Adrenal gland (tissue), 12 donors: ENCODE results near the gene NUP188. TPM values are rescaled to one million over a fixed set of nuclear protein-coding genes. Genes with fewer than 3 reads are reported as not detected.

Source experiments
- DNase-seq, 7 donors: peaks; one replicate each; pipeline ENCODE4 v3.0.0-alpha.2; 2019 to 2020
- H3K27ac ChIP-seq, 5 donors: fragments of 200-600 bp; sonication (generic) in 4 of 5; 1 replicate in 3 of 5; 2 replicates in 2 of 5; pipeline versions ENCODE4 v1.5.1 to v1.8.0; 2016 to 2020; ENCODE audit warnings: mild to moderate bottlenecking in 1 of 5
- H3K27me3 ChIP-seq: fragments of 200-600 bp; 2 replicates; pipeline ENCODE4 v1.8.0; 2021
- H3K36me3 ChIP-seq, 2 donors: fragments of 200-600 bp; replicated peaks in 1 of 2; 1 replicate in 1 of 2; 2 replicates in 1 of 2; pipeline versions ENCODE4 v1.5.1 to v1.8.0; 2018 to 2022
- H3K4me1 ChIP-seq, 2 donors: fragments of 200-600 bp; replicated peaks in 1 of 2; 1 replicate in 1 of 2; 2 replicates in 1 of 2; pipeline versions ENCODE4 v1.5.1 to v1.8.0; 2018 to 2021
- H3K4me3 ChIP-seq, 4 donors: fragments of 200-600 bp; sonication (generic) in 3 of 4; one replicate each; pipeline ENCODE4 v1.5.1; 2016 to 2018
- H3K9me3 ChIP-seq, 3 donors: fragments of 200-600 bp; sonication (generic) in 1 of 3; replicated peaks in 1 of 3; 1 replicate in 2 of 3; 2 replicates in 1 of 3; pipeline versions ENCODE4 v1.5.1 to v1.8.0; 2016 to 2021
- POLR2A ChIP-seq, 2 donors: fragments of 450-650 bp; IDR thresholded peaks; one replicate each; pipeline ENCODE4 v1.6.1; 2017; ENCODE audit warnings: antibody characterized with exemption in 2 of 2, mild to moderate bottlenecking in 2 of 2, moderate library complexity in 1 of 2
- WGBS, 4 donors: extraction: QIAGEN DNeasy Blood & Tissue Kit in 2 of 4; methylation state at CpG; one replicate each; pipeline versions ENCODE4 v1.1.5 to v1.1.7; 2013 to 2017; 5-methylcytosine and 5-hydroxymethylcytosine counted together
- intact Hi-C, 2 donors: fragments of 100-400 bp; cut with DNase I; formaldehyde crosslinking; loops; one replicate each; pipeline versions ENCODE4 v1.14.1 to v1.15.0; 2022 to 2023
- polyA plus RNA-seq, 3 donors: library from polyadenylated mRNA; stranded (reverse); fragments of 200-250 nt in 2 of 3; fragments of 350-450 nt in 1 of 3; fragmentation: Illumina TruSeq in 1 of 3; extraction: RNeasy Lipid Tissue Mini Kit (QIAGEN cat#74804) in 1 of 3; gene quantifications; one replicate each; pipeline ENCODE4 v1.2.3, GENCODE V29; 2013 to 2014
- total RNA-seq, 9 donors: library from RNA; depleted of rRNA in 4 of 9; stranded (reverse); fragments of >200 nt in 4 of 9; fragments of 120-200 nt in 1 of 9; fragmentation: NEBNext Ultra II Directional in 1 of 9; extraction: Animal tissue kit (Norgen Biotek cat#: 25700) in 1 of 9; gene quantifications; one replicate each; pipeline versions ENCODE4 v1.1.0 to v1.2.4, GENCODE V29; 2013 to 2023
- TF ChIP-seq, protein P1 (sequence below), 6 experiments: fragments of 450-650 bp in 4 of 6; fragments of 200-600 bp in 2 of 6; sonication (generic) in 1 of 6; IDR thresholded peaks; 1 replicate in 5 of 6; 2 replicates in 1 of 6; pipeline versions ENCODE4 v1.5.1 to v1.8.0; 2016 to 2021; ENCODE audit warnings: antibody characterized with exemption in 6 of 6, mild to moderate bottlenecking in 2 of 6, moderate library complexity in 1 of 6
- donor health status: healthy with polysubstance abuse.
- donor health status: Bipolar disorder and iron deficiency.
- donor health status: DM: yes; HTN: yes; CAD: no.
- donor health status: DM: no; HTN: no; CAD: no.
- donor health status: DM: no; HTN: no; CAD: no.
- donor health status: DM: yes; HTN: yes; CAD: no.

The NUP188 gene
- total and polyA plus RNA-seq, 12 donors = 20.2 to 122 (median 31.8) TPM

- no peak for DNase-seq
- Histone ChIP-seq H3K27me3 (no peaks in the 10 kb centered on the region), H3K27ac (no peak overlapping the region), H3K4me1 (peaks cover 6 to 20% of the 10 kb centered on the region in 2 donors), H3K4me3 (no peak overlapping the region), H3K36me3 (peaks cover 0 to 31% of the 10 kb centered on the region in 2 donors), H3K9me3 (no peaks in the 10 kb centered on the region)
- TF ChIP-seq, protein P1, sequence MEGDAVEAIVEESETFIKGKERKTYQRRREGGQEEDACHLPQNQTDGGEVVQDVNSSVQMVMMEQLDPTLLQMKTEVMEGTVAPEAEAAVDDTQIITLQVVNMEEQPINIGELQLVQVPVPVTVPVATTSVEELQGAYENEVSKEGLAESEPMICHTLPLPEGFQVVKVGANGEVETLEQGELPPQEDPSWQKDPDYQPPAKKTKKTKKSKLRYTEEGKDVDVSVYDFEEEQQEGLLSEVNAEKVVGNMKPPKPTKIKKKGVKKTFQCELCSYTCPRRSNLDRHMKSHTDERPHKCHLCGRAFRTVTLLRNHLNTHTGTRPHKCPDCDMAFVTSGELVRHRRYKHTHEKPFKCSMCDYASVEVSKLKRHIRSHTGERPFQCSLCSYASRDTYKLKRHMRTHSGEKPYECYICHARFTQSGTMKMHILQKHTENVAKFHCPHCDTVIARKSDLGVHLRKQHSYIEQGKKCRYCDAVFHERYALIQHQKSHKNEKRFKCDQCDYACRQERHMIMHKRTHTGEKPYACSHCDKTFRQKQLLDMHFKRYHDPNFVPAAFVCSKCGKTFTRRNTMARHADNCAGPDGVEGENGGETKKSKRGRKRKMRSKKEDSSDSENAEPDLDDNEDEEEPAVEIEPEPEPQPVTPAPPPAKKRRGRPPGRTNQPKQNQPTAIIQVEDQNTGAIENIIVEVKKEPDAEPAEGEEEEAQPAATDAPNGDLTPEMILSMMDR (IDR thresholded peaks at IDR 0.05) = no peak
- TF ChIP-seq POLR2A (IDR thresholded peaks at IDR 0.05) = no peak
- 92 to 99% (median 98%) methylated on average over 7 to 24 of the region's 24 CpGs for WGBS, 4 donors
- intact Hi-C loops = no loop called here
Measured at GRCh38 chr9:128908372-128908771, 39.1 kb upstream of the NUP188 start.

DNA sequence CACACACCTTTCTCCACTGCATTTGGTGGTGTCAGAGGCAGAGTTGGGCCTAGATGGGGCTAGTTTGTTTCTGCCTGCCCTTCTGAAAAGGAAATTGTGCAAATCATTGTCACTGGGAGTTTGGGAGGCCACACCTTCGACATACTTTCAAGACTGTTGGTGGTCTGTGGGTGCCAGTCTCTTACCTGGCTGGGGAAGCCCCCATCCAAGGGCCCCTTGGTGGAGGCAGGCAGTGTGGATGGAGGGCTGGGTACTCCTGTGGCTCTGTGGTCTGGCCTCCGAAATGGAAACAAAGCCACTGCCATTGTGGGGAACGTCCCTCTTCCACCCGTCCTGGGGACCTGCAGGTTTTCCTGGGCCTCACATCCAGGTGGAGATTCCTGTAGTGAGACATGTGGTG, 37.6 kb upstream of the NUP188 start:
- peaks cover 8 to 25% of the 10 kb centered on the region in 2 donors for H3K4me1 ChIP-seq

DNA sequence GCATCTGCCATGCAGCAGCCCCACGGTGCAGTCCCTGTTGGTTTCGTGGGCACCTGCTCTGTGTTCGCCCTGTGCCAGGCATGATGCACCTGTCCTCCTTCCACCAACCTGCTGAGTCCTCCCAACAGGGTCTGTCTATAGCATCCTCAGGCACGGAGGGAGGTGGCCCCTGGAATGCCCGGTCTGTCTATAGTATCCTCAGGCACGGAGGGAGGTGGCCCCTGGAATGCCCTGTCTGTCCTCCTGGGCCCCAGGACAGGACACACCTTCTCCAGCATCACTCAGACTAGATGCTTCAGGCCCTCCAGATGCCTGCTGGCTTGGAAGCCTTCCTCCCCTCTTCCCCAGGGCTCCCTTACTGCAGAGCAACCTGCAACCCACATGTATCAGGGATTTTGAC, 36.6 kb upstream of the NUP188 start:
- peaks cover 0 to 31% of the 10 kb centered on the region in 2 donors for H3K36me3 ChIP-seq
- H3K9me3 ChIP-seq = no peaks in the 10 kb centered on the region
- no peak for TF ChIP-seq POLR2A (IDR thresholded peaks at IDR 0.05)
- TF ChIP-seq, protein P1 (IDR thresholded peaks at IDR 0.05) = no peak
- intact Hi-C loops = no loop called here
- no peak overlapping the region for H3K4me3 ChIP-seq
- H3K4me1 ChIP-seq = peaks cover 12 to 29% of the 10 kb centered on the region in 2 donors
- H3K27ac ChIP-seq = peak overlapping the region in 2 of 5 donors; percentile 0 to 55
- no peaks in the 10 kb centered on the region for H3K27me3 ChIP-seq
- WGBS, 4 donors = 91 to 100% (median 93%) methylated on average over 4 to 6 of the region's 6 CpGs
- no peak for DNase-seq

More for the DNA sequence above, 37.6 kb upstream of the NUP188 start:
- Histone ChIP-seq H3K36me3 (peaks cover 0 to 31% of the 10 kb centered on the region in 2 donors), H3K27ac (no peak overlapping the region), H3K4me3 (no peak overlapping the region), H3K9me3 (no peaks in the 10 kb centered on the region), H3K27me3 (no peaks in the 10 kb centered on the region)
- WGBS, 4 donors = 87 to 93% (median 89%) methylated on average over 2 to 4 of the region's 4 CpGs
- DNase-seq = no peak
- intact Hi-C loops = no loop called here
- no peak for TF ChIP-seq POLR2A (IDR thresholded peaks at IDR 0.05)
- TF ChIP-seq, protein P1 (IDR thresholded peaks at IDR 0.05) = no peak

DNA sequence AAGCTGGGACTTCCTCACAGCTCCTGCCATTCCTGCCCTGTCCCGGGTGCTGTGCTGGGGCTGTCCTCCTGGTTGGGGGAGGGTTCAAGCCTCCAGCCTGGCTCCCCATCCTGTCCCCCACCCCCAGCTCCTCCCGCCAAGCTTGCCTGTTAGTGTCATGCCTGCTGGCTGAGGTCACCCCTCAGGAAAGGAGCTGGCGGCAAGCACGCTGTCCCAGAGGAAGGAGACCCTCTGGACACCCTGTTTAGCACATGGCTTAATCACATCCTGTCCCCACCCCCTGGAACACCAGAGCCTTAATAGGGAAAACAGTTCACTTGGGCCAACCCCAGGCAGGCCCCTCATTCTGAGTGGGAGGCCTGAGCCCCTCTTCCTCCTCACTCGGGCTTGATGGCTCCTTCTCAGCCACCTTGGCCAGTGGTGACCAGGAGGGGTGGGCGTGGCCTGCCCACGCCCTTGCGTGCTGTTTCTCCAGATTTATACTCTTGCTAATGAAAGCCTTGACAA, 35.9 kb upstream of the NUP188 start:
- peaks cover 19 to 35% of the 10 kb centered on the region in 2 donors for H3K4me1 ChIP-seq
- TF ChIP-seq, protein P1 (IDR thresholded peaks at IDR 0.05) = no peak
- no peak for TF ChIP-seq POLR2A (IDR thresholded peaks at IDR 0.05)
- WGBS, 4 donors = 64 to 80% (median 73%) methylated on average over 4 to 8 of the region's 8 CpGs
- intact Hi-C loops = no loop called here
- peaks cover 0 to 37% of the 10 kb centered on the region in 2 donors for H3K36me3 ChIP-seq
- no peak overlapping the region for H3K4me3 ChIP-seq
- H3K27me3 ChIP-seq = no peaks in the 10 kb centered on the region
- DNase-seq = peak in 4 of 7 donors; percentile 28 to 74 (median 51)
- H3K9me3 ChIP-seq = no peaks in the 10 kb centered on the region
- peak overlapping the region in 2 of 5 donors; percentile 38 to 55 for H3K27ac ChIP-seq
